Hepatic stellate cell (primary cell): ENCODE measurements around the gene CSKMT.
A peak's percentile ranks its signal among the peaks of the same experiment; 100 is the strongest.
"Not testable (repeated sequence)": the region's sequence is repeated elsewhere in the genome, so short reads cannot be mapped to it uniquely, and the experiment has no call there.

ENCODE experiments used
- DNase-seq: peaks from one replicate; pipeline ENCODE4 v3.0.0; 2011; ENCODE audit warnings: low spot score

CSKMT gene, protein sequence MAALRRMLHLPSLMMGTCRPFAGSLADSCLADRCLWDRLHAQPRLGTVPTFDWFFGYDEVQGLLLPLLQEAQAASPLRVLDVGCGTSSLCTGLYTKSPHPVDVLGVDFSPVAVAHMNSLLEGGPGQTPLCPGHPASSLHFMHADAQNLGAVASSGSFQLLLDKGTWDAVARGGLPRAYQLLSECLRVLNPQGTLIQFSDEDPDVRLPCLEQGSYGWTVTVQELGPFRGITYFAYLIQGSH

DNA sequence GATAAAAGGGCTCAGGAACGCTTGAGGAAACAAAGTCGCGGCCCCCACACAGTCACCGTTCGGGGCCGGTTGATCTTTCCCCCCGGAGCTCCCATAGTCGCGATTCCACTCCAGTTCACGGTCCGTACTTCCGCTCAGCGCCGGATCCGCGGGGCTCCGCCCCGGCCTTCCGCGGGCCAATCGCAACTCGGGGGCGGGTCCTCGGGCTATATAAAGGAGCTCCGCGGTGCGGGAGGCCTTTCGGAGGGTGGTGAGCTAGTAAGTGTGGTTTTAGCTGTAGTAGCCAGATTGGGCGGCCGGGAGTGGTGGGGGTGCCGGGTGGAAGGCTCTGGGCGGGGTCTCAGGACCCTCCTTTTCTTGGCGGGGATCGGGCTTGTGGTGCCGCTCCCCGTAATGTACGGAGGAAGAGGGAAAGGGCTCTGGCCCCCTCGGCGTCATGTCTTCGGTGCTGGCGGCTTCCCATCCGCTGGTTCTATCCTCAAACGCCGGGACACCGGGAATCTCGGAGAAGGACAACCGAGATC is at the start of gene CSKMT, which contains the start of gene C11orf98:
TSS of gene CSKMT (plus strand) at position 238 of the 524 bp plus-strand sequence. CDS start 568 bp downstream, outside the sequence.
TSS of gene C11orf98 (minus strand) at position 136 of the 524 bp plus-strand sequence. CDS start at position 95, 41 bp downstream.
- peak; percentile 98 for DNase-seq

DNA sequence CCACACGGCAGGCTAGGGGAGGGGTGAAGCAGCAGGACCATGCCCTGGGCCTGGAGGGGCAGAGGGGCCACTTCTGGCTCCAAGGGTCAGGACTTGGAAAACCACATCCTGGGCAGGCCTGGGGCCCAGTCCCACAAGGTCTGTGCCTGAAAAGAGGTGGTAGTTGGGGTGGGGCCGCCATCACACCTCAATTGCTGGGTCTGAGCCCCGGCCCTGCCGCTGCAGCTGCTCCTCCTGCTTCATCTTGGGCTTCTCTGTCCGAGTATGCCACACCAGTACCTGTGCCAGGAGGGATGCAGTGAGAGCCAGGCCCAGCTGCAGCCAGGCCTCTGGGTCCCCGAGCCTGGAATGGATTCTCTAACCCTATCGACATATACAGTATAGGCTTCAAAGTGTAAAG is 49.6 kb upstream of the CSKMT start:
- no peak for DNase-seq

DNA sequence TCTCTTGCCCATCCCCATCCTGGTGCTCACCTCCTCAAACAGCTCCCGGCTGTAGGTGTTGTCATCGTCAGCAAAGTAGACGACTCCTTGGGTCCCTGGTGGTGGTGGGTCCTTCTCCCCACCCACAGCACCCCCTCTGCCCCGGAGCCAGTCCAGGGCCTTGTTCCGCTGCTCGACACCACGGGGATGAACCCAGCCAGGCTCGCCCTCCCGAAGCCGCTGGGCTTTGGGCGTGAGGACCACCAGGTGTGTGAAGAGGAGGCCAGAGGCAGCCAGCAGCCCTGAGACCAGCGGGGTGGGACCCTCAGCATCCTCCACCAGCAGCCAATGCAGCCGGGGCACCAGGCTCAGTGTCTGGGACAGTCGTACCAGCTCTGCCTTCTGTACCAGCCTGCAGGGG is 48.2 kb upstream of the CSKMT start:
- DNase-seq: not testable (repeated sequence)

DNA sequence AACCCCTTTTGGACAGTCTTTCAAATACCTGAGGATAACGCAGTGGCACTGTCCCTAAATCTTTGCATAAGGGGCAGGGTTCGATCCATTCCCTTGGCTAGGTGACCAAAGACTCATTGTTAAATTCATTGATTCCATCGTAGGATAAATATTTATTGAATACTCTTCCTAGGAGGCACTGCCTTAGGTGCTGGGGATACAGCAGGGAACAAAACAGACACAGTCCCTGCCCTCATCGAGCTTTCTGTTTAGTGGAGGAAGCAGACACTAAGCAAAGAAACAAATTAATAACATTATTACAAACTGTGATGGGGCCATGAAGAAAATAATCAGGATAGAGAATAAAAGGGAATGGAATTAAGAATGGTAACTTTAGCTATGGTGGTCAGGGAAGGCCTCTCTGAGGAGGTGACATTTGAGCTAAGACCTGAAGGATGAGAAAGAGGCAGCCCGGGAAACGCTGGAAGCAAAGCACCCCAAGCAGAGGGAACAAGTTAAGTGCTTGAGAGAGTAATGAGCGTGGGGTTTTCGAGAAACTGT is 44.0 kb upstream of the CSKMT start:
- DNase-seq: no peak

DNA sequence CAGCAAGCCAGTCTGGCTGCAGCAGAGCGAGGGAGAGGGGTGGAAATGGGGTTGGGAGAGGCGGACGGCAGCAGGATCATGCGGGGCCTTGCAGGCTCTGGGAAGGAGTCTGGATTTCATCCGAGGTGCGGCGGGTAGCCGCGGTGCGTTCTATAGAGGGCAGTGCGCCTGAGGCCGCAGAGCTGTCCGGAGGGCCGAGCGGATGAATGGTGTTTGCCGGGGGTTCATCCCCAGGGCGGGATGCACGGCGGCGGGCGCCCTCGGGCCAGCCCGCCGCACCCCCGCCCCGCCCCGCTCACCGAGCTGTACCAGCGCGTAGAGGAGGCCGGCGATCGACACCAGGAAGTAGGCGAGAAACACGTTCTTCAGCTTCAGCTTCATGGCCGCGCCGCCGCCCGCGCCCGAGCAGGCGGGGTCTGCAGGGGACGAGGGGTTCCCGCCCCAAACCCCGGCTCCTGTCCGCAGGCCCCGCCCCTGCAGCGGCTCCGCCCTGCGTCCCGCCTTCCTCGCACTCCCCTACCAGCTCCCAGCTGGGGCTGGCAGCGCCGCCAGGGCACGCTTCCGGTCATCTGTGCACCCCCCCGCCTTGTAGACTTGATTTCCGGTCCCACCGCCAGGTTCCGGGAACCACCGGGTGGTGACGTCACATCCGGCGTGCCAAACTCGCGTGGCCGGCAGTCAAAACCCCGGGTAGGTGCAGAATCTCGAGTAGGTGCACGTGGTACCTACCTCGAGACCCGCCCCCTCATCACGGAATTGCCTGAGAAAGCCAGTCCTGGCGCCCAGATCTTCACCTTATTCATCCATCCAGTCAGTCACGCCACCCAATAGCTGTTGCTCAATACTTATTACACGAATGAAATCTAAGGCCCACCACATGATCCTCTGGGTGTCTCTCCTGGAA is 43.3 kb upstream of the CSKMT start, which contains the start of gene B3GAT3:
TSS of gene B3GAT3 (minus strand) at position 420 of the 904 bp plus-strand sequence. CDS start at position 381, 39 bp downstream.
- DNase-seq: peak; percentile 100

DNA sequence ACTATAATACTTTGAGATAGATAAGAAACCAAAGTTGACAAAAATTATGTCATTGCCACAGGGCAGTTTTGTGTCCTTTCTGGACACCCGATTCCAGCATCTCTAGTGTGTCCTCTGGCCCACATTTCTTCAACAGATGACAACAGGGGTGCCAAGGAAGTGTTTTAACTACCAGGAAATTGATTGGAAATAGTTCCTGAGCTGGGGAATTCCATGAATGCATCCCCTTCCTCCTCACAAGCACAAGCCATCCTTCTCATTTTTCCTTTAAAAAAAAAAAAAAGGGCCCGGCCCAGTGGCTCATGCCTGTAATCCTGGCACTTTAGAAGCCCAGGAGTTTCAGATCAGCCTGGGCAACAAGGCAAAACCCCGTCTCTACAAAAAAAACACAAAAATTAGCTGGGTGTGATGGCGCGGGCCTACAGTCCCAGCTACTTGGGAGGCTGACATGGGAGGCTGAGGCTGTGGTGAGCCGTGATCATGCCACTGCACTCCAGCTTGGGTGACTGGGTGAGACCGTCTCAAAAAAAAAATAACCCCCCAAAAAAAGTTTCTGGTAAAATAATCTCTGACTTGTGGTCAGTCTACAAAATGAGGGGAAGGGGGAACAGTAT is 42.5 kb upstream of the CSKMT start:
- DNase-seq: no peak

DNA sequence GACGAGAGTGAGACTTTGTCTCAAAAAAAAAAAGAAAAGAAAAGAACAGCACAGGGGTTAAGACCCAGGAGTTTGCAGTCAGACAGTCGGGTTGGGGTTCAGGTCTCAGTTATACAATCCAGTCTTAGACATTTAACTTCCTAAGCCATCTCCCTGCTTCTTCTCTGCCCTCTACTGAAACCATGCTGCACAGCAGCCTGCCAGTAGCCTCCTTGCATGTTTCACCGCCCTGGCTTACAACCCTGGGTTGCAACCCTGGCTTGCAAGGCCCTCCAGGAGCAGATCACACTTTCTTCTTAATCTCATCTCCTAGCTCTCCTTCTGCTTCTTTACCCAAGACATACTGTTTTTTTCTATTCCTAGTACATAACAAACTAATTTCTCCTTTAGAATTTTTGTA is 37.4 kb upstream of the CSKMT start:
- no peak for DNase-seq

DNA sequence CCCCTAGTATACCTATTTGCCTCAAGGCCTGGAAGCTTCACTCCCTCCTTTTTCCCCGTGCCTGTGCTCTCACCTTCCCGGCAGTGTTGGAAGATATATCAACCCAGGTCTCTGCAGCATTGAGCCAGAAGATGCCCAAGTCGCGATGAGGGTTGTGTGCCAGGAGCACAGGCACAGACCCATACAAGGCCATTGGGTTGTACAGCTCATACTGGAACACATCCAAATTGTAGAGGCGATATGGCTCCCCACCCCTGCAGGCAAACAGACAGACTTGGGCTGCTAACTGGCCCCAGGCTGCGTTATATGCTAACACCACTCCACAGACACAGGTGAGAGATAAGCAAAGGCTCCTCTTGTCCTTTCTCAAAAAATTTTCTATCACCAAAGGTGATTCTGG is 32.6 kb upstream of the CSKMT start:
- no peak for DNase-seq

DNA sequence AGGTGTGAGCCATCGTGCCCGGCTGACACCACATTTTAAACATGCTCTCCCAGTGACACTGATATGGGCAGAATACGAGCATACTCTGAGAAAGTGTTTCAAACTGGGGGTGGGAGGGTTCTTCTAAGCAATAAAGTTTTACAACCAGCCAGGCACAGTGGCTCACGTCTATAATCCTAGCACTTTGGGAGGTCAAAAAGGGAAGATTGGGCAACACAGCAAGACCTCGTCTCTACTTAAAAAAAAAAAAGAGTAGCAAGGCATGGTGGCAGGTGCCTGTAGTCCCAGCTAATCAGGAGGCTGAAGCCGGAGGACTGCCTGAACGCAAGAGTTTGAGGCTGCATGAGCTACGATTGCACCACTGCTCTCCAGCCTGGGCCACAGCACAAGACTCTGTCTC is 20.9 kb upstream of the CSKMT start:
- DNase-seq: no peak

DNA sequence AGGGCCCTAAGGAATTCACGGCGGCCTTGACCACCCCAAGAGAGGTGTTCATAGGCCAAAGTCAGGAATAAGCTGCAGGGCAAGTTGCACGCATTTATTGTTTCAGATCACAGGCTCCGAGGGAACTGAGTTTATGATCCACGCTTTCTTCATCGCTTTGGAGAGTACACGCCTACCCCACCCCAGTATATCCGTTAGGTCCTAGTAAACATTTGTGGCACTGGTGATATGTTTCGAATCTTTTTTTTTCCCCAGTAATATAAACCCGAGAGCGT is 19.5 kb upstream of the CSKMT start:
- DNase-seq: no peak

DNA sequence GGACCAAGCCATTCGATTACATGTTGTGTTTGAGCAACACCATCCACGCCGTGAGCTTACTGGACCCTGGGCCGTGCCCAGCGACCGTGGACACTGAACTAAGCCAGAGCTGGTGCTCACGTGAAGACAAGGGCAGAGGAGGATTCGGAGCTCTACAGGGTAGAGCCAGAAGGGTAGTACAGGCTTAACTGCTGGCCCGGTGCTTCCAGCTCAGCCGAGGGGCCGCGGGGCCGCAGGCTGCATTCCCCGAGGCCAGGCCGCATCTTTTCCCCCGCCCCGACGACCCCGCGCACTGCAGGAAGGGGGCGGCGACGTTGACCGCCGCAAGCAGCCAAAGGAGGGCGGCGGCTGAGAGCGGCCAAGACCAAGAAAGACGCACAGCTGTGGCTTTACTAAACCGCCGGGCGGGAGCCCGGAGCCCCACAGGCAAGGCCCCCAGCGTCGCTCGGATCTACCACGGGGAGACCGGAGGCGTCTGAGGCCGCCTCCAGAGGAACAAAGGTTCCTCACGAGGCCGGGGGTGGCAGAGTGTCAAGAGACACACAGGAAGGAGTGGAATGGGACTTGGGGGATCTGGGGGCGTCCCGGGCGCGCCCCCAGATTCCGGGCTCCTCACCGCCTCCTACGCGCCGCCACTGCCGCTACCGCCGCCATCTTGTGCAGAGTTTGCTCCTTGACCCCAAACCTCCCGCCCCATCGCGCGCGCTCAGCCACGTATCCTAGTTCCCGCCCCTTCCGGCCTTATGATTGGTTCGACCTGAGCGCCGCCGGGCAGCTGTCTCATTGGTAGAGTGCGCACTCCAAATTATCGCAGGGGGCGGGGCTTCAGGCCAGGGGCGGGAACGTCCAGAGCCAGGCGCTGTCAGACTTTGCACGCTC is 18.9 kb upstream of the CSKMT start, which contains the start of gene GANAB:
TSS of gene GANAB (minus strand) at position 668 of the 879 bp plus-strand sequence. CDS start at position 654, 14 bp downstream.
- DNase-seq: peak; percentile 100

DNA sequence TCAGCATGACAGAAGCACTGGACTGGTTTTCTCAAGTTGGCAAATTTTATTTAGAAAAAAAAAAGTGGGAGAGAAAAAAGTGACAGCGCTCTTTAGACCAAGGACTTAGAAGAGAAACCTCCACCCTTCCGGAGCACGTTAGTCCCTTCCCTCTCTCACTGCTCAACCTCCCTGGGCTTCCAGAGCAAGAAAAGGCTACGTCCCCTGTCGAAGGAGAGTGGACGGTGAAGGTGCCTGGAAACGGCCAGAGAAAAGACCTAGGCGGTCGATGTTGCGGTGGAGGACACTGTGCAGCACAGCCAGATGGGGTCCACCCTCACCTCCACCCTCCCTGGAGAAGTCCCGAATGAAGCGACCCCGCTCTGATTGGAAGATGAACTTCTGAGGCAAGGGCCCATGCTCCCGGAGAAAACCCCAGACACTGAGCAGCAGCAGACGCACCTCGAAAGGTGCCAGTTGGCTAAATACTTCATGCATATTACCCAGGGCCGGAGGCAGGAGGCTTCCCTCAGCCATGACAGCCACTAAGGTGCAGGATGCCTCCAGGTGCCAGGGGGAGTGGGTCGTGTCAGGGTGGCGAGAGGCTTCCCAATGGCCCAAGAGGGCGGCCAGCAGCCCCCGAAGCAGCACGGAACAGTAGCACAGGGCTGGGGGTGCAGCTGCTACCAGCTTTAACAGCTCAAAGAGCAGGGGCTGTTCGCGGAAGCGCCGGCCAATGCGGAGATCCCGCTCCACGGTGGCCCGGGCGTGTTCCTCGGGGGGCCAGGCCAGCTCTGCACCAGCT is 18.1 kb upstream of the CSKMT start:
- DNase-seq: no peak

DNA sequence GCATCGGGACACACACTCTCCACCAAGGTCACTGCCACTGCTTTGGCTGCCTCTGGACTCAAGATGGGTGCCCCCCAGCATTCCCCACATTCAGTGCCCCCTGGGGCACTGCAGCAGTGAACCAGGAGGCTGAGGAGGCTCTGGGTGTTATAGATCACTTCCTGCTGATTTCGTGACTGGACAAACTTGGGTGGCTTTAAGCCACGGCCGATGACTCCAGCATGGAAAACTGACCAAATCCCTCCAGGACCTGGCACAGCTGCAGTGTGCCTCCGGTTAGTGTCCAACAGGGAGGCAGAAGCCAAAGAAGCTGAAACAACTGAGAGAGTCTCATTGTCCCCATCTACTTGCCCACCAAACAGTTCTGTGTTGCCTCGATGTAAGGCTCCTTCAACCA is 17.5 kb upstream of the CSKMT start:
- no peak for DNase-seq

DNA sequence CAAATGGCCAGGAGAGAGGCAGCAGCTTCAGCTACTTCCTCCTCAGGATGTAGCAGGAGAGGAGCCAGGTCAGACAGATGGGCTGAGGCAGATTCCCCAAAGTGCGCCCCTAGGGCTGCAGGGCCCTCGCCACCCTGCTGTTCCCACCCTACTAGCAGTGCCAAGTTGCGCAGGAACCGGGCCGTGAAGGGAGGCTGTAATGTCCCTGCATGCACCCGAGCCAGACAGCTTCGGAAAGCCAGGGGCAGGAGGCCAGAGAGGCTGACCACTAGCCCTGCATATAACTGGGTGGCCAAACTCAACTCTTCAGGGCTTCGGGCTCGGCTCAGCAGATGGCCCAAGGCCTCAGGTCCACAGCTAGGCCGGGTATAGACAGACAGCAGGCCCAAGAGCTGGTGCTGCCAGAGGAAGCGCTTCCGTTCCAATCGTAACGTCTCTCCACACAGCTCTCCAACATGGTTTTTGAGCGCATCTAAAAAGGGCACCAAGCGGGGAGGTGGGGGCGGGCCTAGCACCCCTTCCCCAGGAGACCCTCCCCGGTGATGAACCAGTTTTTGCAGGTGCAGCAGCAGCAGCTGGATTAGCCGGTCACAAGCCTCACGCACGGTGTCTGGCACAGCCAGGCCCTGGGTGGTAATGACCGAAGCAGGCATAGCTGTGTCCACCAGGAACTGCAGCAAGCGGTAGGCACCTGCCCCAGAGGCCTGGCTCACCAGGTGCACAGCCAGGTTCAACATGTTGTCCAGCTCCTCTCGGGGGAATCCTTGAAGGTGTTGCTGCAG is 16.7 kb upstream of the CSKMT start:
- no peak for DNase-seq

DNA sequence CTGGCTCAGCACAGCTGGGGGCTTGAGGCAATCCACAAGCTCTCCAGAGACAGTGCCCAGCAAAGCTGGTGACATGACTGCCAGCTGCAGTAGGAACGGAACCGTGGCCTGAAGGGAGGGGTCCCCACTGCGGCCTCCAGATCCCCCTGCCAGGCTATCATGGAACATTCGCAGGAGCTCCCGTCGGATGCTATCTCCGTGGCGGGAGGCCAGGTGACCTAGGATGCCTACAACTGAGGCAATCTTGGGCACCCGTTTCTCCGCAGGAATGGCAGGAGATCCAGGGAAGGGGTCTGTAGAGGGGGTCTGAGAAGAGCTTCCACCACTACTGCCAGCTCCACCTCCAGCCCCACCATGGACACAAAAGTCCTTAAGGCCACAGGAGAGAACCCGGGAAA is 16.1 kb upstream of the CSKMT start:
- DNase-seq: no peak

DNA sequence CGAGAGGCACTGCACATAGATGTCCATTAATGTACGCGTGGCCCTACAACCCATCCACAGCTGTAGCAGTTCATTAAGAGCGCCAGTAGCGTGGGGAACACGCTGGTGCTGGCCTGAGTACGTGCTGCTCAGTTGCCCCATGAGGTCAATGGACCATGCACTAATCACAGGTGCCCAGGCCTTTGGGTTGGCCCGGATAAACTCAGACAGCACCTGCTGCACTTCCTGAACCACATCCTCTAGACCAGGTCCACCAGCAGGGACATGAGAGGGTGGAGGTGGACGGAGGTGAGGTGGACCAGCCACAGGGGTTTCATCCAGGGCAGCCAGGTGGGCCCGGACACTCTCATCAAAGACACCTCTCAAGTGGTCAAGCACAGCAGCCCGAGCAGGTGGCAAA is 15.6 kb upstream of the CSKMT start:
- no peak for DNase-seq

DNA sequence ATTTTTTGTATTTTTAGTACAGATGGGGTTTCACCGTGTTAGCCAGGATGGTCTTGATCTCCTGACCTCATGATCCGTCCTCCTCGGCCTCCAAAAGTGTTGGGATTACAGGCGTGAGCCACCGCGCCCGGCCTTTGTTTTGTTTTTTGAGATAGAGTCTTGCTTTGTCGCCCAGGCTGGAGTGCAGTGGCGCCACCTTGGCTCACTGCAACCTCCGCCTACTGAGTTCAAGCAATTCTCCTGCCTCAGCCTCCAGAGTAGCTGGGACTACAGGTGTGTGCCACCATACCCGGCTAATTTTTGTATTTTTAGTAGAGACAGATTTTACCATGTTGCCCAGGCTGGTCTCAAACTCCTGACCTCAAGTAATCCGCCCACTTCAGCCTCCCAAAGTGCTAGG is 14.8 kb upstream of the CSKMT start:
- not testable (repeated sequence) for DNase-seq

DNA sequence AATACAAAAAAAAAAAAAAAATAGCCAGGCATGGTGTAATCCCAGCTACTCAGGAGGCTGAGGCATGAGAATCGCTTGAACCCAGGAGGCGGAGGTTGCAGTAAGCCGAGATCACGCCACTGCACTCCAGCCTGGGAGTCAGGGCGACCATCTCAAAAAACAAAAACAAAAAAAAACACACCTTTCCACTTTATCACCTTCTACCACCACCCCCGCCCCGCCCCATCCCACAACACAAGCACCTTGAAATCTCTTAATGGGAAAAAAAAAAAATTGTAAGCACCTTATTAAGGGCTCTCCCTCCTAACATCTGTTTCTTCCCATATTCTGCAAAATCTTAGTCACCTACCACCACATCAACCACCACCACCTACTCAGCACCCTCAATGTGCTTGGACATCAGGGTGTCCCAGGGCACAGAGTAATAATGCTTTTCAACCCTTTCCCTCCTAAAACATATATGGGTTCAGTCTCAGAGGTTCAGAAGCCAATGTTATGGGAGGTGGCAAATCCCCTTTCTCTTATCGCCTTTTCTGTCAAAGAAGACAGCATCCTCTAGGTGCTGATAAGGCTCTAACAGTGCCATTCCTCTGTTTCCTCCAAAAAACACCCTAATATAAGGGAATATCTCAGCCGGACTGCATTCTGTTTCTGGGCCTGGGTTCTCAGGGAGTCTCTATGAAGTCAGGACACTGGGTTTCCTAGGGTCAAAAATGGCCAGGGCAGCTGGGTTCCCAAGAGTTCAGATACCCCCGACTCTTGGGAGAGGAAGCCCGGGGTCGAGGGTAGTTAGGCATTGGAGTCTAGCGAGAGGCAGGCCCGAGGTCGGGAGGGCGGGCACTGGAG is 12.7 kb upstream of the CSKMT start:
- DNase-seq: no peak

DNA sequence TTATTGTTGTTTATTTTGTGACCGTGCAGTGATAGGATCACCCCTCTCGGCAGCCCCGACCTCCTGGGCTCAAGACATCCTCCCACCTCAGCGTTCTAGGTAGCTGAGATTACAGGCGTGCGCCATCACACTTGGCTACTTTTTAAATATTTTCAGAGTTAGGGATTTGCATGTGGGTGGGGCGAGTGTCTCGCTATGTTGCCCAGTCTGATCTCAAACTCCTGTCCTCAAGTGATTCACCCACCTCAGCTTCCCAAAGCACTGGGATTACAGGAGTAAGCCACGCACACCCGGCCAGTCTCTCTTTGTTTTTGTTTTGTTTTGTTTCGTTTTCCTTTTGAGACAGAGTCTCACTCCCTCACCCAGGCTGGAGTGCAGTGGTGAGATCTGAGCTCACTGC is 10.8 kb upstream of the CSKMT start:
- no peak for DNase-seq
